PFSK-1 (cell line): ENCODE data around the gene PCP2.

ENCODE experiments used
- POLR2AphosphoS5 ChIP-seq: IDR thresholded peaks from 2 replicates; pipeline ENCODE4 v1.6.1; 2012; ENCODE audit warnings: low read depth, mild to moderate bottlenecking, control low read depth, low read length, moderate library complexity
- SIN3A ChIP-seq: IDR thresholded peaks from 2 replicates; pipeline ENCODE4 v1.6.1; 2012; ENCODE audit warnings: mild to moderate bottlenecking, low read length, moderate library complexity, borderline replicate concordance; ENCODE audit not compliant: insufficient read depth
- TAF1 ChIP-seq: IDR thresholded peaks from 2 replicates; pipeline ENCODE4 v1.6.1; 2012; ENCODE audit warnings: low read length, control low read depth, borderline replicate concordance; ENCODE audit not compliant: insufficient read depth
- TF ChIP-seq, protein P1 (sequence below), 2 experiments: IDR thresholded peaks; 2 replicates each; pipeline versions ENCODE4 v1.6.1 to v1.8.0; 2011 to 2012; ENCODE audit warnings: low read depth in 2 of 2, low read length in 2 of 2, control low read depth in 1 of 2, inconsistent platforms in 1 of 2, mild to moderate bottlenecking in 1 of 2, moderate library complexity in 1 of 2; ENCODE audit not compliant: insufficient read depth in 1 of 2

DNA sequence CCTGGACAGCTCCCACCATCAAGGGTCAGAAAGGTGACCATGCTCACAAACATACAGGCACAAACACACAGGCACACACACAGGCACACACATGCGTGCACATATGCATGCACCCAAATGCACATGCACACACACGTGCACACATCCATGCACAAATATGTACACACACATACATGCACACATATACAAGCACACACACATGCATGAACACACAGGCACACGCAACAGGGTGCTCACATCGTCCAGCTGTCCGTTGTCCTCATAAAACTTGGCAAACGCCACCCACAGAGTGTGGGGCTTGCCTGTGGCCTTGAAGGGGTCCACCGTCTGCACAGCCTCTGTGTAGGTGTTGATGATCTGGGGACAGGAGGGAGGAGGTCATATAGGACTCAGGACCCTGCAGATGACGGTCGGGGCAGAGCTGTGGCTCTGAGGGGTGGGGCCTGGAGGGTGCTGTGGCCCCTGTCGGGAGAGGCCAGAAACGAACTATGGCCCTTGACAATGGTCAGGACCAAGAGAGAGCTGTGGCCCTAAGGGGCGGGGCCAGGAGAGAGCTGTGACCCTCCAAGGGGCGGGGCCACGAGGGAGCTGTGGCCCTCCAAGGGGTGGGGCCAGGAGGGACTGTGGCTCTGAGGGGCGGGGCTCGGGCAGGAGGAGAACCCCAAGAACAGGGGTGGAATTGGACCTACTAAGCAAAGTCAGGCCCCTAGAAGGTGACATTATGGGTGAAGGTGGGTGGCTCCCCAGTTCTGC is 10.4 kb downstream of the PCP2 start:
- TF ChIP-seq POLR2AphosphoS5 (no peak), TAF1 (no peak), SIN3A (no peak)
- TF ChIP-seq, protein P1, sequence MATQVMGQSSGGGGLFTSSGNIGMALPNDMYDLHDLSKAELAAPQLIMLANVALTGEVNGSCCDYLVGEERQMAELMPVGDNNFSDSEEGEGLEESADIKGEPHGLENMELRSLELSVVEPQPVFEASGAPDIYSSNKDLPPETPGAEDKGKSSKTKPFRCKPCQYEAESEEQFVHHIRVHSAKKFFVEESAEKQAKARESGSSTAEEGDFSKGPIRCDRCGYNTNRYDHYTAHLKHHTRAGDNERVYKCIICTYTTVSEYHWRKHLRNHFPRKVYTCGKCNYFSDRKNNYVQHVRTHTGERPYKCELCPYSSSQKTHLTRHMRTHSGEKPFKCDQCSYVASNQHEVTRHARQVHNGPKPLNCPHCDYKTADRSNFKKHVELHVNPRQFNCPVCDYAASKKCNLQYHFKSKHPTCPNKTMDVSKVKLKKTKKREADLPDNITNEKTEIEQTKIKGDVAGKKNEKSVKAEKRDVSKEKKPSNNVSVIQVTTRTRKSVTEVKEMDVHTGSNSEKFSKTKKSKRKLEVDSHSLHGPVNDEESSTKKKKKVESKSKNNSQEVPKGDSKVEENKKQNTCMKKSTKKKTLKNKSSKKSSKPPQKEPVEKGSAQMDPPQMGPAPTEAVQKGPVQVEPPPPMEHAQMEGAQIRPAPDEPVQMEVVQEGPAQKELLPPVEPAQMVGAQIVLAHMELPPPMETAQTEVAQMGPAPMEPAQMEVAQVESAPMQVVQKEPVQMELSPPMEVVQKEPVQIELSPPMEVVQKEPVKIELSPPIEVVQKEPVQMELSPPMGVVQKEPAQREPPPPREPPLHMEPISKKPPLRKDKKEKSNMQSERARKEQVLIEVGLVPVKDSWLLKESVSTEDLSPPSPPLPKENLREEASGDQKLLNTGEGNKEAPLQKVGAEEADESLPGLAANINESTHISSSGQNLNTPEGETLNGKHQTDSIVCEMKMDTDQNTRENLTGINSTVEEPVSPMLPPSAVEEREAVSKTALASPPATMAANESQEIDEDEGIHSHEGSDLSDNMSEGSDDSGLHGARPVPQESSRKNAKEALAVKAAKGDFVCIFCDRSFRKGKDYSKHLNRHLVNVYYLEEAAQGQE (IDR thresholded peaks at IDR 0.05; ENCODE audit: insufficient read depth in 1 of 2, low read depth in 2 of 2, low read length in 2 of 2) = no peak
